Tibial nerve (tissue), 4 donors: ENCODE results near the gene HOXA4.

Source experiments
- EP300 ChIP-seq, 2 donors: sonication (generic); formaldehyde crosslinking; IDR thresholded peaks; one replicate each; pipeline ENCODE4 v1.6.1; 2017; ENCODE audit warnings: antibody characterized with exemption in 2 of 2, mild to moderate bottlenecking in 1 of 2
- POLR2A ChIP-seq, 2 donors: fragments of 450-650 bp; IDR thresholded peaks; one replicate each; pipeline ENCODE4 v1.6.1; 2017; ENCODE audit warnings: antibody characterized with exemption in 2 of 2, mild to moderate bottlenecking in 2 of 2, moderate library complexity in 2 of 2
- TF ChIP-seq, protein P1 (sequence below), 5 experiments: fragments of 200-600 bp in 3 of 5; fragments of 450-650 bp in 2 of 5; sonication (generic) in 3 of 5; IDR thresholded peaks; one replicate each; pipeline ENCODE4 v1.5.1; 2016 to 2019; ENCODE audit warnings: antibody characterized with exemption in 5 of 5, mild to moderate bottlenecking in 3 of 5, moderate library complexity in 2 of 5

DNA sequence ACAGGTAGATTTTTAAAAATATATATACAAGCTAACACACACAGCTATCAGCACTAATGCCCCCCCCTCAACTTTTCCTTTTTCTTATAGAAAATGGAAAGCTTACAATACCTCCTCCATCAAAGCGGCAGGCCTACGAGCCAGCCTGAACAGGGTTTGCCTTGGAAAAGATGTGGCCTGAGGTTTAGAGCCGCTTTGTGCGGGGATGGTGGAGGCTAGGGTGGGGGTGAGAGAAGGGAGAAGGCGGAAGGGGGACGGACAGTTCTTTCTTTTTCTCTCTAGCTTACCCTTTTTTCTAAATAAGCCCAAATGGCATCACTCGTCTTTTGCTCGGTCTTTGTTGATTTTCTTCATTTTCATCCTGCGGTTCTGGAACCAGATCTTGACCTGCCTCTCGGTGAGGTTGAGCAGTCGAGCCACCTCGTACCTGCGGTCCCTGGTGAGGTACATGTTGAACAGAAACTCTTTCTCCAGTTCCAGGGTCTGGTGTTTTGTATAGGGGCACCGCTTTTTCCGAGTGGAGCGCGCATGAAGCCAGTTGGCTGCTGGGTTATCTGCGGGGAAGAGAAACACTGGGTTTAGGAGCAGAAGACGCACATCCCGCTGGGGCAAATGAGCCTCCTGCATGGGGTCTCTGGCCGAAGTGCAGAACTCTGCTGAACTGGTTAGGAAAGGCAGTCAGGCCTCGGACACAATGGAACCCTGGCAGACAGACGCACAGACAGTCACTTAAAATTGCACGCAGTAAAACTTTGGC is 32.9 kb upstream of the HOXA4 start:
- TF ChIP-seq, protein P1, sequence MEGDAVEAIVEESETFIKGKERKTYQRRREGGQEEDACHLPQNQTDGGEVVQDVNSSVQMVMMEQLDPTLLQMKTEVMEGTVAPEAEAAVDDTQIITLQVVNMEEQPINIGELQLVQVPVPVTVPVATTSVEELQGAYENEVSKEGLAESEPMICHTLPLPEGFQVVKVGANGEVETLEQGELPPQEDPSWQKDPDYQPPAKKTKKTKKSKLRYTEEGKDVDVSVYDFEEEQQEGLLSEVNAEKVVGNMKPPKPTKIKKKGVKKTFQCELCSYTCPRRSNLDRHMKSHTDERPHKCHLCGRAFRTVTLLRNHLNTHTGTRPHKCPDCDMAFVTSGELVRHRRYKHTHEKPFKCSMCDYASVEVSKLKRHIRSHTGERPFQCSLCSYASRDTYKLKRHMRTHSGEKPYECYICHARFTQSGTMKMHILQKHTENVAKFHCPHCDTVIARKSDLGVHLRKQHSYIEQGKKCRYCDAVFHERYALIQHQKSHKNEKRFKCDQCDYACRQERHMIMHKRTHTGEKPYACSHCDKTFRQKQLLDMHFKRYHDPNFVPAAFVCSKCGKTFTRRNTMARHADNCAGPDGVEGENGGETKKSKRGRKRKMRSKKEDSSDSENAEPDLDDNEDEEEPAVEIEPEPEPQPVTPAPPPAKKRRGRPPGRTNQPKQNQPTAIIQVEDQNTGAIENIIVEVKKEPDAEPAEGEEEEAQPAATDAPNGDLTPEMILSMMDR (IDR thresholded peaks at IDR 0.05) = no peak
- TF ChIP-seq POLR2A (IDR thresholded peaks at IDR 0.05) (no peak), EP300 (IDR thresholded peaks at IDR 0.05) (no peak)
